Natural killer cell (primary cell): ENCODE measurements around the gene NRXN3. TPM values are rescaled to one million over a fixed set of nuclear protein-coding genes. Genes with fewer than 3 reads are reported as not detected.

Experiments used
- ATAC-seq, 3 donors: fragments of 150-1000 bp in 2 of 3; fragments of 200-7000 bp in 1 of 3; cut with Tn5 transposase; 1 replicate in 1 of 3; 2 replicates in 2 of 3; pipeline ENCODE4 v1.10.0; 2021; ENCODE audit warnings: mild to moderate bottlenecking in 2 of 3, moderate library complexity in 2 of 3
- DNase-seq, 2 donors: peaks; one replicate each; pipeline versions ENCODE4 v3.0.0 to v3.0.0-alpha.2; 2013 to 2021; ENCODE audit warnings: mixed read lengths in 1 of 2
- H3K27ac ChIP-seq: one replicate; pipeline ENCODE4 v1.5.1; 2013; ENCODE audit warnings: mild to moderate bottlenecking, low read length
- H3K27me3 ChIP-seq: one replicate; pipeline ENCODE4 v1.6.1; 2013; ENCODE audit warnings: low read length; ENCODE audit not compliant: control insufficient read depth, insufficient read depth
- H3K36me3 ChIP-seq: one replicate; pipeline ENCODE4 v1.6.1; 2013; ENCODE audit warnings: low read length; ENCODE audit not compliant: control insufficient read depth, insufficient read depth
- H3K4me1 ChIP-seq: one replicate; pipeline ENCODE4 v1.6.1; 2013; ENCODE audit warnings: low read length; ENCODE audit not compliant: control insufficient read depth, insufficient read depth
- H3K4me3 ChIP-seq: one replicate; pipeline ENCODE4 v1.5.1; 2013; ENCODE audit warnings: low read length
- H3K9me3 ChIP-seq: one replicate; pipeline ENCODE4 v1.6.1; 2013; ENCODE audit warnings: low read length; ENCODE audit not compliant: control insufficient read depth, insufficient read depth
- H3K27ac Mint-ChIP-seq, 2 donors: one replicate each; pipeline ENCODE4 v1.8.0; 2022; ENCODE audit warnings: mild to moderate bottlenecking in 2 of 2, mixed read lengths in 2 of 2, moderate library complexity in 1 of 2
- H3K27me3 Mint-ChIP-seq, 2 donors: one replicate each; pipeline ENCODE4 v1.8.0; 2022; ENCODE audit warnings: low read depth in 2 of 2, mixed read lengths in 2 of 2
- H3K36me3 Mint-ChIP-seq: one replicate; pipeline ENCODE4 v1.8.0; 2022; ENCODE audit warnings: mixed read lengths
- H3K4me1 Mint-ChIP-seq, 2 donors: one replicate each; pipeline ENCODE4 v1.8.0; 2022; ENCODE audit warnings: mixed read lengths in 2 of 2
- H3K4me3 Mint-ChIP-seq: one replicate; pipeline ENCODE4 v1.8.0; 2022; ENCODE audit warnings: mild to moderate bottlenecking, moderate library complexity, mixed read lengths
- H3K9me3 Mint-ChIP-seq, 2 donors: one replicate each; pipeline ENCODE4 v1.8.0; 2022; ENCODE audit warnings: mixed read lengths in 2 of 2
- CTCF ChIP-seq: fragments of 200-600 bp; IDR thresholded peaks from one replicate; pipeline ENCODE4 v1.8.0; 2022; ENCODE audit warnings: antibody characterized with exemption
- WGBS: methylation state at CpG from one replicate; pipeline ENCODE4 v1.1.7; 2013; ENCODE audit warnings: missing lambda C conversion rate; ENCODE audit not compliant: insufficient coverage; 5-methylcytosine and 5-hydroxymethylcytosine counted together
- intact Hi-C: fragments of 100-400 bp; cut with micrococcal nuclease; formaldehyde crosslinking; loops from one replicate; pipeline ENCODE4 v1.14.2; 2022
- total RNA-seq, 4 donors: library from RNA; stranded (reverse); fragments of 120-200 nt in 1 of 4; gene quantifications; one replicate each; pipeline versions ENCODE4 v1.2.3 to v1.2.4, GENCODE V29; 2013 to 2022

NRXN3 gene
- total RNA-seq, 3 donors from 2014 or later (not counting 1 experiment from before 2014, with no cell fraction given) = not detected

- DNase-seq (no peak), ATAC-seq (no peak)
- Histone ChIP-seq H3K4me3 (no peak overlapping the region), H3K27me3 (no peaks in the 10 kb centered on the region), H3K36me3 (no peaks in the 10 kb centered on the region), H3K4me1 (no peaks in the 10 kb centered on the region), H3K9me3 (no peaks in the 10 kb centered on the region), H3K27ac (no peak overlapping the region)
- Mint-ChIP-seq H3K27me3 (peaks cover 0 to 6% of the 10 kb centered on the region in 2 donors), H3K4me1 (no peaks in the 10 kb centered on the region), H3K4me3 (no peak overlapping the region), H3K9me3 (no peaks in the 10 kb centered on the region), H3K27ac (no peak overlapping the region), H3K36me3 (no peaks in the 10 kb centered on the region)
- intact Hi-C loops = no loop called here
- no peak for TF ChIP-seq CTCF
These were observed 463.6 kb downstream of the NRXN3 start for GRCh38 chr14:78633752-78634151.

- H3K4me1 ChIP-seq = no peaks in the 10 kb centered on the region
- Mint-ChIP-seq H3K27me3 (peaks cover 0 to 6% of the 10 kb centered on the region in 2 donors), H3K36me3 (no peaks in the 10 kb centered on the region), H3K27ac (no peak overlapping the region), H3K4me1 (no peaks in the 10 kb centered on the region), H3K4me3 (no peak overlapping the region), H3K9me3 (peaks cover 2 to 3% of the 10 kb centered on the region in 2 donors)
- no peak overlapping the region for H3K27ac ChIP-seq
- no peak for TF ChIP-seq CTCF
- WGBS = 77% methylated on average over 2 of the region's 2 CpGs
- H3K4me3 ChIP-seq = no peak overlapping the region
- no peaks in the 10 kb centered on the region for H3K27me3 ChIP-seq
- DNase-seq (no peak), ATAC-seq (no peak)
- intact Hi-C loops = no loop called here
- no peaks in the 10 kb centered on the region for H3K36me3 ChIP-seq
- no peaks in the 10 kb centered on the region for H3K9me3 ChIP-seq
These were observed 467.3 kb downstream of the NRXN3 start for GRCh38 chr14:78637489-78637888.

- Histone ChIP-seq H3K9me3 (no peaks in the 10 kb centered on the region), H3K36me3 (no peaks in the 10 kb centered on the region), H3K4me1 (no peaks in the 10 kb centered on the region), H3K27me3 (no peaks in the 10 kb centered on the region), H3K27ac (no peak overlapping the region), H3K4me3 (no peak overlapping the region)
- no peak for TF ChIP-seq CTCF
- Mint-ChIP-seq H3K27ac (no peak overlapping the region), H3K36me3 (no peaks in the 10 kb centered on the region), H3K27me3 (peaks cover 0 to 6% of the 10 kb centered on the region in 2 donors), H3K4me1 (no peaks in the 10 kb centered on the region), H3K9me3 (peaks cover 2 to 4% of the 10 kb centered on the region in 2 donors), H3K4me3 (no peak overlapping the region)
- DNase-seq (no peak), ATAC-seq (no peak)
- intact Hi-C loops = no loop called here
- WGBS = 34% methylated on average over 5 of the region's 5 CpGs
These were observed 467.8 kb downstream of the NRXN3 start for GRCh38 chr14:78637908-78638475.

- no peaks in the 10 kb centered on the region for H3K36me3 Mint-ChIP-seq
- H3K27me3 Mint-ChIP-seq = peaks cover 0 to 6% of the 10 kb centered on the region in 2 donors
- ATAC-seq = no peak
- WGBS = 64% methylated on average over 3 of the region's 3 CpGs
- TF ChIP-seq CTCF = no peak
- H3K27ac Mint-ChIP-seq = no peak overlapping the region
- H3K9me3 Mint-ChIP-seq = peaks cover 2 to 4% of the 10 kb centered on the region in 2 donors
- Histone ChIP-seq H3K4me3 (no peak overlapping the region), H3K36me3 (no peaks in the 10 kb centered on the region), H3K9me3 (no peaks in the 10 kb centered on the region), H3K27ac (no peak overlapping the region), H3K27me3 (no peaks in the 10 kb centered on the region), H3K4me1 (no peaks in the 10 kb centered on the region)
- DNase-seq = no peak
- intact Hi-C loops = no loop called here
- no peaks in the 10 kb centered on the region for H3K4me1 Mint-ChIP-seq
- no peak overlapping the region for H3K4me3 Mint-ChIP-seq
These were observed 468.8 kb downstream of the NRXN3 start for GRCh38 chr14:78638926-78639325.
